Body of pancreas (tissue), 4 donors: ENCODE data around the gene DIP2A. TPM values are rescaled to one million over a fixed set of nuclear protein-coding genes. Genes with fewer than 3 reads are reported as not detected.

ENCODE experiments used
- ATAC-seq: fragments of 150-250 bp; one replicate; pipeline ENCODE4 v1.9.1; 2016
- DNase-seq, 4 donors: peaks; one replicate each; pipeline ENCODE4 v3.0.0-alpha.2; 2019
- H3K27ac ChIP-seq, 4 donors: fragments of 200-600 bp; sonication (generic); 1 replicate in 3 of 4; 2 replicates in 1 of 4; pipeline versions ENCODE4 v1.5.1 to v1.6.1; 2016 to 2019; ENCODE audit warnings: mild to moderate bottlenecking in 1 of 4, mixed read lengths in 1 of 4, moderate library complexity in 1 of 4
- H3K27me3 ChIP-seq, 2 donors: fragments of 200-600 bp; sonication (generic); one replicate each; pipeline ENCODE4 v1.6.0; 2016; ENCODE audit warnings: mild to moderate bottlenecking in 1 of 2
- H3K36me3 ChIP-seq, 2 donors: fragments of 200-600 bp; sonication (generic); replicated peaks in 1 of 2; 2 replicates each; pipeline ENCODE4 v1.5.1; 2016; ENCODE audit warnings: low read depth in 2 of 2; ENCODE audit not compliant: insufficient read depth in 1 of 2
- H3K4me1 ChIP-seq: fragments of 200-600 bp; sonication (generic); one replicate; pipeline ENCODE4 v1.6.0; 2016
- H3K4me3 ChIP-seq, 2 donors: fragments of 200-600 bp; sonication (generic); 1 replicate in 1 of 2; 2 replicates in 1 of 2; pipeline ENCODE4 v1.5.1; 2016 to 2019
- H3K9me3 ChIP-seq, 3 donors: fragments of 200-600 bp; sonication (generic); 1 replicate in 2 of 3; 2 replicates in 1 of 3; pipeline ENCODE4 v1.5.1; 2016
- POLR2A ChIP-seq, 3 donors: fragments of 450-650 bp; IDR thresholded peaks; one replicate each; pipeline ENCODE4 v1.6.1; 2016; ENCODE audit warnings: antibody characterized with exemption in 3 of 3, mild to moderate bottlenecking in 2 of 3
- WGBS, 2 donors: methylation state at CpG; one replicate each; pipeline ENCODE4 v1.1.5; 2017; 5-methylcytosine and 5-hydroxymethylcytosine counted together
- intact Hi-C: fragments of 100-400 bp; cut with DNase I; formaldehyde crosslinking; loops from one replicate; pipeline ENCODE4 v1.15.1; 2023
- total RNA-seq, 2 donors: library from RNA; depleted of rRNA; stranded (reverse); fragments of >200 nt; gene quantifications; one replicate each; pipeline ENCODE4 v1.1.0, GENCODE V29; 2016
- TF ChIP-seq, protein P1 (sequence below), 7 experiments: fragments of 450-650 bp in 4 of 7; fragments of 200-600 bp in 3 of 7; sonication (generic) in 3 of 7; IDR thresholded peaks; one replicate each; pipeline ENCODE4 v1.5.1; 2016 to 2019; ENCODE audit warnings: antibody characterized with exemption in 7 of 7

Gene DIP2A
- total RNA-seq, 2 donors from 2014 or later: 28.5 to 44.2 TPM

DNA sequence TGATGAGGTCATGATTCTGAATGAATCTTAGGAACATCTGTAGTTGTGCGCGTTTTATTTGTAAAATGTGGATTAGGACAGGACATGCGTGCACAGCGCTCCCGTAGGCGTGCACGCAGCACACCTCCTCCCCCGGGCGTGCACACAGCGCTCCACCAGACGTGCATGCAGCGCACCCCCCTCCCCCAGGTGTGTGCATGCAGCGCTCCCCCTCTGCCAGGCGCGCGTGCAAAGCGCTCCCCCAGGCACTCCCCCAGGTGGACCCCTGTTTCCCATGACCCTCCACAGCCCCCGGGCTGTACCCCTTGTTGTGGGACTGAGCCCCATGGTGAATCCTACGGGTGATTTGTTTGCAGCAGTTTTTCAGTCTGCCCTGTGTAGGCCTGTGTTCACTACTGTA, 84.6 kb downstream of the DIP2A start:
- no peak overlapping the region for H3K4me3 ChIP-seq
- no peaks in the 10 kb centered on the region for H3K9me3 ChIP-seq
- H3K4me1 ChIP-seq: no peaks in the 10 kb centered on the region
- no peak for TF ChIP-seq POLR2A (IDR thresholded peaks at IDR 0.05)
- TF ChIP-seq, protein P1, sequence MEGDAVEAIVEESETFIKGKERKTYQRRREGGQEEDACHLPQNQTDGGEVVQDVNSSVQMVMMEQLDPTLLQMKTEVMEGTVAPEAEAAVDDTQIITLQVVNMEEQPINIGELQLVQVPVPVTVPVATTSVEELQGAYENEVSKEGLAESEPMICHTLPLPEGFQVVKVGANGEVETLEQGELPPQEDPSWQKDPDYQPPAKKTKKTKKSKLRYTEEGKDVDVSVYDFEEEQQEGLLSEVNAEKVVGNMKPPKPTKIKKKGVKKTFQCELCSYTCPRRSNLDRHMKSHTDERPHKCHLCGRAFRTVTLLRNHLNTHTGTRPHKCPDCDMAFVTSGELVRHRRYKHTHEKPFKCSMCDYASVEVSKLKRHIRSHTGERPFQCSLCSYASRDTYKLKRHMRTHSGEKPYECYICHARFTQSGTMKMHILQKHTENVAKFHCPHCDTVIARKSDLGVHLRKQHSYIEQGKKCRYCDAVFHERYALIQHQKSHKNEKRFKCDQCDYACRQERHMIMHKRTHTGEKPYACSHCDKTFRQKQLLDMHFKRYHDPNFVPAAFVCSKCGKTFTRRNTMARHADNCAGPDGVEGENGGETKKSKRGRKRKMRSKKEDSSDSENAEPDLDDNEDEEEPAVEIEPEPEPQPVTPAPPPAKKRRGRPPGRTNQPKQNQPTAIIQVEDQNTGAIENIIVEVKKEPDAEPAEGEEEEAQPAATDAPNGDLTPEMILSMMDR (IDR thresholded peaks at IDR 0.05): no peak
- WGBS, 2 donors: 89 to 97% methylated on average over 17 of the region's 19 CpGs
- H3K36me3 ChIP-seq: peaks cover 0 to 33% of the 10 kb centered on the region in 2 donors
- ATAC-seq: no peak
- no peaks in the 10 kb centered on the region for H3K27me3 ChIP-seq
- no peak overlapping the region for H3K27ac ChIP-seq
- DNase-seq: no peak
- intact Hi-C loops: no loop called here

DNA sequence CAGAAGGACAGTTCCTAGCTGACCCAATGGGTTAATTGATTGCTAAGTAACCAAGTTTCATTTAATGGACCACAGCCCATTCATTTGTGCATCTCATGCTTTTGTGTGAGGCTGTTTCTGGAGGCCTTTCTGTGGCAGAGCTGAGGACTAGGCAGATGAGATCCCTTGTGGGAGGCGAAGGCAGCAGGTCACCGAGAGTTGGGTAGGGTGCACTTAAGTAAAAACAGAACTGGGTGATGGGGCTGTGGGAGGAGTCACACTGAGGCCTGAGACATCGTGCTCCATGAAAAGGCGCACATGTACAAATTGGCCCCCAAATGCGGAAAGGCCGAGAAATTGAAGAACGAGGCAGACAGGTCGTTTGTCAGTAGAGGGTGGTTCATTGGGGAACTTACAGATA, 85.3 kb downstream of the DIP2A start:
- Histone ChIP-seq H3K4me1 (no peaks in the 10 kb centered on the region), H3K27ac (no peak overlapping the region), H3K36me3 (peaks cover 0 to 33% of the 10 kb centered on the region in 2 donors), H3K27me3 (no peaks in the 10 kb centered on the region), H3K9me3 (no peaks in the 10 kb centered on the region), H3K4me3 (no peak overlapping the region)
- DNase-seq (no peak), ATAC-seq (no peak)
- no peak for TF ChIP-seq POLR2A (IDR thresholded peaks at IDR 0.05)
- TF ChIP-seq, protein P1 (IDR thresholded peaks at IDR 0.05): no peak
- intact Hi-C loops: no loop called here
- 96 to 97% methylated on average over 8 of the region's 8 CpGs for WGBS, 2 donors

DNA sequence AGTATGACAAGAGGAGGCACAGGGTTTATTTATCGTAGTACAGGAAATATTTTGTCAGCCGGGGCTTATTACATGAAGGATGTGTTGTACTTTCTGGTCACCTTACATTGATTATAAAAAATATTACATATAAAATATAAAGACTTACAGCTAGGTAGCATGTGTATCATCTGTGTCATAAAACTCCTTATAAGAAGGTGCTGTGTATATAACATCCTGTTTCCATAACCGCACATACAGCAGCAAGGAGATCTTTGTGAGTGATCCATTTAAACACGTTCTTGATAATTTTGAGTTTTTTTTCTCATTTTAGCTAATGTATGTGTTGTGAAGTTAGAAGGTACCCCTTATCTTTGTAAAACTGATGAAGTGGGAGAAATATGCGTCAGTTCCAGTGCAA, 86.1 kb downstream of the DIP2A start:
- DNase-seq: no peak
- no peaks in the 10 kb centered on the region for H3K9me3 ChIP-seq
- peaks cover 0 to 35% of the 10 kb centered on the region in 2 donors for H3K36me3 ChIP-seq
- ATAC-seq: no peak
- TF ChIP-seq, protein P1 (IDR thresholded peaks at IDR 0.05): no peak
- TF ChIP-seq POLR2A (IDR thresholded peaks at IDR 0.05): no peak
- H3K4me1 ChIP-seq: no peaks in the 10 kb centered on the region
- WGBS, 2 donors: 87 to 91% methylated on average over 5 of the region's 5 CpGs
- no peak overlapping the region for H3K27ac ChIP-seq
- no peak overlapping the region for H3K4me3 ChIP-seq
- H3K27me3 ChIP-seq: no peaks in the 10 kb centered on the region
- intact Hi-C loops: no loop called here

DNA sequence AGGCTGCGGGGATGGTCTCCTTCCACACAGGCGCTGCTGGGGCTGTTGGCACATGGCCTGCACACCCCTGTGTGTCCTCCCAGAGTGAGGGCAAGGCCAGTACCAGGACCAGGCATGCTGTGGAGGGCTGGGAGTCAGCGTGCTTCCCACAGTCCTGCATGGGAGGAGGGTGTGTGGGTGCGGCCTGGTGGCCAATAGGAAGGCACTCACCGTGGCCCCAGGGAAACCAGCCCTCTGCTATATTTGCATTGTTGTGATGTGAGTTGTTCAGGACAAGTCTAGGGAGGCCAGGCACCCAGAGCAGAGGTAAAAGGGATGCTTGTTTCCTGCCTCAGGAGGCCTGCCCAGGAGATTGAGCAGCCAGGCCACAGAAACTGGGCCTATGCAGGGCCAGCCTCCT, 86.7 kb downstream of the DIP2A start:
- H3K4me1 ChIP-seq: no peaks in the 10 kb centered on the region
- H3K27ac ChIP-seq: no peak overlapping the region
- no peak overlapping the region for H3K4me3 ChIP-seq
- no peak for ATAC-seq
- WGBS, 2 donors: 95% methylated on average over 5 of the region's 5 CpGs
- TF ChIP-seq POLR2A (IDR thresholded peaks at IDR 0.05): no peak
- TF ChIP-seq, protein P1 (IDR thresholded peaks at IDR 0.05): no peak
- intact Hi-C loops: no loop called here
- H3K9me3 ChIP-seq: no peaks in the 10 kb centered on the region
- peaks cover 0 to 36% of the 10 kb centered on the region in 2 donors for H3K36me3 ChIP-seq
- DNase-seq: no peak
- H3K27me3 ChIP-seq: no peaks in the 10 kb centered on the region

DNA sequence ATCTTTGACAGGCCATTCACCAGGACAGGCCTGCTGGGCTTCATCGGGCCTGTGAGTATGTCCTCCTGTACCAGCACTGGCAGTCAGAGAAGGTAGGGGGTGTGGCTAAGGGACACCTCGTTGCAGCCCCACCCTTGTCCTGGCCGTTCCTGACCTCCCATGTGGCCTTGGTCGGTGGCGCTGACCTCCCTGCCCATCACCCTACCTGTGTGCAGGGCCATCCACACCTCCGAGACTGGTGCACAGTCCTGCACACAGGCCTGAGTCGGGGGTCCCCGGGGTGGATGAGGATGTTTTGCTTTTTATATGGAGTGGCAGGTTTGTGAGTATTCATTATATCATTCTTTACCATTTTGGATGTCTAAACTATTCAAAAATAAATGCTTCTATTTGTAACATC, 87.2 kb downstream of the DIP2A start:
- Histone ChIP-seq H3K36me3 (peaks cover 0 to 38% of the 10 kb centered on the region in 2 donors), H3K27me3 (no peaks in the 10 kb centered on the region), H3K4me1 (no peaks in the 10 kb centered on the region), H3K27ac (no peak overlapping the region), H3K9me3 (no peaks in the 10 kb centered on the region), H3K4me3 (no peak overlapping the region)
- TF ChIP-seq POLR2A (IDR thresholded peaks at IDR 0.05): no peak
- TF ChIP-seq, protein P1 (IDR thresholded peaks at IDR 0.05): no peak
- intact Hi-C loops: no loop called here
- 86 to 100% methylated on average over 1 to 8 of the region's 8 CpGs for WGBS, 2 donors
- no peak for DNase-seq
- no peak for ATAC-seq
